GM18861 (cell line): Measurements from ENCODE around the gene PDE4D.

ENCODE experiments used
- ATAC-seq: cut with Tn5 transposase; IDR thresholded peaks from one replicate; pipeline ENCODE4 v1.9.1; 2021; ENCODE audit not compliant: unreplicated experiment

PDE4D gene

DNA sequence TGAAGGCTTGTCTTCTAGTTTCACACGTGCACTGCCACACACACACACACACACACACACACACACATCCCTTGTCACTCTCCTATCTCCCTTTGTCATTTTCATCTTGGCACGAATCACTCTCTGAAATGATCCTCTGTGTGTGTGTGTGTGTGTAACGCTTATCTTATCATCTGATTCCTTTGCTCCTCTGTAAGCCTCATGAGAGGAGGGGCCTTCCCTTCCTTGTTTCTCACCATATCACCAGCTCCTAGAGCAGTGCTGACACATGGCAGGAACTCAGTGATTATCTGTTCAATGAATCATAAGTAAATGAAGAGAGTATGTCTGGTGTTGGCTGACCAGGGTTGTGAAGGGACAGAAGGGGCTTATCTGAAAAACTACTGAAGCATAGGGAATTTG lies 53.3 kb downstream of the PDE4D start:
- no peak for ATAC-seq

DNA sequence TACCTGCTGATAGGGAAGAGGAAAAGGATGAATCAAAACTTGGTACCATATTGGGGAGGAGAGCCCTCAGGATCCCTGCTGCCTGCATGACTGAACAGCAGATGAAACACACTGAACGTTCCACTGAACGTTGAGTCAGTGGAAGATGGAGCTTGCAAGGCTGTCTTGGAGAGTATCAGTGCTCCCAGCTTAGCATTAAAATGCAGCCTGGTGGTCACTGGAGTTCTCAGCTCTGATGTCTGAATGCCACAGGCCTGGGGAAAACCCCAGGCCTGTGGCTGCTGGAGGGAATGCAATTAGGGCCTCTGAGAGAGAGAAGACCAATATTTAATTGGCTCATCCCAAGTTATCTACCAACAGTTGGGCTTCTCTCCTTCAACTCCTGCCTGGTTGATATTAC lies 54.5 kb downstream of the PDE4D start:
- ATAC-seq, result no peak

GRCh38 chr5:59838067-59838466 lies 55.5 kb downstream of the PDE4D start:
- no peak for ATAC-seq

DNA sequence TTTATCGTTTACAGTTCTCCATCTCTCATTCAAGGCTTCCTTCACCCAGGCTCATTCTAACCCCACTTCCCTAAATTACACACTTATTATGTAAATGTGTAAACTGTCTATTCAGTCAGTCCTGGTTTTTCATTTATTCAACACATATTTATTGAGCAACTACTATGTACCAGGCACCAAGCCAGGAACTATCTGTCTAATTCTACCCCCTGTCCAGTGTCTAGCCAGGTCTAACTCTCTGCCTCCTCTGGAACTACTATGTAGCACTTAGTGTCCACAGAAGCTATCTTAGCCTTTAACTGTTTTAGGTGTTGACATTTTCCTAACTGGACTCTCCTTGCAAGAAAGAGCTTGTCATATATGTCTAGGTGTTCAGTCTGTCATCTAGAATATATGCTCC lies 56.5 kb downstream of the PDE4D start:
- ATAC-seq, result no peak

DNA sequence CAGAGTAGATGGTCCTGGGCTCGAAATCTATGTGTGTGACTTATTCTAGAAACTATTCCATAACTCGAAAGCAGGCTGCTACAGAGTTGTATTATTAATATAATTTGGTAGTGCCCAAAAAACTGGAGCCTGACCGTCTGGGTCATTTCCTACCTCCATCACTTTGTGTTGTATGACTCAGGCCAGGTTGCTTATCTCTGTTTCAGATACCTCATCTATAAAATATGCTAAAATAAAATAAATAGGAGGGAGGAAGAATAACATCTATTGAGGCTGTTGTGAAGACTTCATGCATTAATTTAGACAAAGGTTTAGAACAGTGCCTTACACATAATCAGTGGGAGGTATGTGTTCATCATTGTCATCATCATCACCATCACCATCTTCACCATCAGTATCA lies 57.7 kb downstream of the PDE4D start:
- no peak for ATAC-seq

GRCh38 chr5:59833448-59833847 lies 60.1 kb downstream of the PDE4D start:
- no peak for ATAC-seq

GRCh38 chr5:59832577-59833301 lies 60.8 kb downstream of the PDE4D start:
- no peak for ATAC-seq

DNA sequence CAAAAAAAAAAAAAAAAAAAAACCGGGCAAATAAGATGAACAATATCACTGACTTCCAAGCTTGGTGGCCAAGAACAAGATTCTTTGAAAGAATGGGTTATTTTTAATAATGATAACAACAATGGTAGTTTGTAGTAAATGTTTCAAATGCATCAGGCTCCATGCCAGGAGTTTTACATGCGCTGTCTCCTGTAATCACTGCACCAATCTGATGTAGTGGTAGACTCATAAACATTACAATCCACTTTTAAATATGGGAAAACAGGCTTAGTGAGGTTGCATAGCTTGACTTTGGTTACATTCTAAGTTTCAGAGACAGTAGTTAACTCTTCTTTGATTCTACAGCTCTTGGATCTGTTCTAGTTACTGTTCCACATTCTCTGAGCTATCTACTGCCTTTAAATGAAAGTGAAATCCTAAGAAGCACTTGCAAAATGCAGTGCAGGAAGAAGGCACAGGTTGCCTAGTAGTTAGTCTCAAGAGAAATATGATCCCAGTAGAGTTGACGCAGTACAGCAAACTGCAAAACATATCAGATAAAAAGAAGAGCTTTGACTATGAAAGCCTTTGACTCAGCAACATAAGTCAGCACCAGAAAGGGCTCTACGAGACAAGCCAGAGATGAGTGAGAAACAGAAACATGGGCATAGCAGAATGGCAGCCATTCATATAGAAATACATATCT lies 62.1 kb downstream of the PDE4D start:
- ATAC-seq, result no peak

DNA sequence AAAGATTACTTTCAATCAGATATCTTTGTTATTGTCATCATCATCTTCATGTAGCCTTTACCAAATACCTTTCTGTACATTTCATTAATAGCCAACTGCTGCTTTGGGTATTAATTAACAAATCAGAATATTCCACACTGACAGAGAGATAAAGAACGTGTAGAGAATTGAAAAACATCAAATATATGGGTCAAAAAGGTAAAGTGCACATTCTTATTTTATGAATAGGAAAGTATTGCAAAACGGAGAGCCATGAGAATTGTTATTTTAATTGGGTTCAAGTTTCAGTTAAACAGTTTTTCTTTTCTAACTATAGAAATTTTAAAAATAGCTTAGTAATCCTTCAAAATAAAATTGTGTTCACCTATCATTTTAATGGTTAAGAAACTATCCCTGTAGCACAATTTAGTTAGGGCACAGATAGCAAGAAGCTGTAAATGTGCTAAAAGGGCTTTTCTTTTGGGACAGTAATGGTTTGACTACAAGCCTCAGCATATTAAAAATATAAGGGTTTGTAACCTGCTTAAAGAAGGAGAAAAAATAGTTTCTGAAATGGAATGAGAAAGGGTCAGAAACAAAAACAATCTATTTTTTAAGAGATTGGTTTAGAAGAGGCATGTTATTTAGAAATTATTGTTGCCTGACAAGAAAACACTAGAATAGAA lies 62.9 kb downstream of the PDE4D start:
- no peak for ATAC-seq

- ATAC-seq, result no peak
Measured at GRCh38 chr5:59829922-59830321, 63.6 kb downstream of the PDE4D start.

GRCh38 chr5:59829386-59829785 lies 64.1 kb downstream of the PDE4D start:
- ATAC-seq, result no peak

DNA sequence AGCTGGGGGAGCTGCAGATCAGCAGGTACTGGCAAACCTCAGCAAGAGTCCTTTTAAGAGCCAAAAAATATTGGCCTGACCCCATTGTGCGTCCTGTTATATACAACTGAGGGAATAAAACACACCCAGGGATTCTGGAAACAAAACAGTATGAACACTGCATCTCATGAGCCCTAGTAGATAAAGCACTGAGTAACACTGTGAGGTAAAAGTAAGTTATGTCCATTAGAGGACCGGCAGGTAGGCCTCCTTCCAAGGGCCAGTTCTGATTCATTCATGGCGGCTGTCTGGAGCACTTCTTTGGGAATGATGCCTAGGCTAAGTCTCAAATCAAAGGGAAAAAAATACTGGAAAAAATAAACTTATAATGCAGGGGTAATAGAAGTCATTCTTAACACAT lies 64.9 kb downstream of the PDE4D start:
- ATAC-seq, result no peak

DNA sequence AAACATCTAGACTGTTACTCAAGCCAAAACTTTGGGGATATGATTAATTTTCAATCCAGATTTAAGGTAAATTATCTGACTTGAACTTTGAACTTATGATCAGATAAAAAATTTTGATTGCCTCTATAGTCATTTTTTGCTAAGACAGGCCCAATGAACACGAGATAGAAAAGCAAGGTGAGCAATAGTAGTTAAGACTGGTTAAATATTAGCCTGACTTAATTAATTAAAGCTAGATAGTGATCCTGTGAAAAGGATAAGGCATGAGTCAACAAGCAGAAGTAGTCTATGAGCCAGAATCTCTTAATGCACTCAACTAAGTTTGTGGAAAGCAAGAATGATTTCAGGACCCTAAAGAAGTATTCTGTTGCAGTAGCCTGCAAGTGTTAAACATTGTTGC lies 66.5 kb downstream of the PDE4D start:
- no peak for ATAC-seq

DNA sequence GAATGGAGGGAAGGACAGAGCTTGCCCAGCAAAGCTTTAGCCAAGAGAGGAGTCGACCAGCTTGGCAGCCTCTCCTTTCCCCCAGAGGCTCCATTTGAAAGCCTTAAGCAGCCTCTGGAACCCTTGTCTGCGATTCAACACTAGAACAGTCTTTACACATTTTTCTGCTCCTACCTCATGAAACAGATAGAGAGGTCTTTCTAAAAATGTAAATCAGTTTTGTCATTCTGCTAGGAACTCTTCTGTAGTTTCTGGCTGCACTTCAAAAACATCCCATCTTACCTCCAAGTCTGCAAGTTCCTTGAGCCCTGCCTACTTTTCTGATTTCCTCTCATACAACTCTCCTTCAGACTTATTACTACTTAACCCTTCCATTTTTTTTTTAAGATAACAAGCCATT lies 70.1 kb downstream of the PDE4D start:
- no peak for ATAC-seq

DNA sequence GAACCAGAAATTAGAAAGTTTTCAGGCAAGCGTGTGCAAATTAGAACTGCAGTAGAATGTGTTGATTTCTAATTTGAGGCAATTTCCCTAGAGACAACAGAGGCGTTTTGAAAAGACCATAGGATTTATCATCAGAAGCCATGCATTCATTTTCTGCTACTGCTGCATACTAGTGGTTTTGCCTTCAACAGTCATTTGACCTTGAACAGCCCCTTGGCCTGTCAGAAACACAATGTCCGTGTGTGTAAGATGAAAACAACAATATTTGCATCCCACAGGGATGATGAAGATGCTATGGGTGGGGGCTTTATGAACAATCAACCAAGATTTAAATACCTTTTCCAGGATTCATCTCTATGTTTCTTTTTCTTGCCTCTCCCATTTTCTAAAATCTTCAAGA lies 73.7 kb downstream of the PDE4D start:
- ATAC-seq, result no peak

- ATAC-seq, result no peak
Measured at GRCh38 chr5:59817536-59817935, 76.0 kb downstream of the PDE4D start.

DNA sequence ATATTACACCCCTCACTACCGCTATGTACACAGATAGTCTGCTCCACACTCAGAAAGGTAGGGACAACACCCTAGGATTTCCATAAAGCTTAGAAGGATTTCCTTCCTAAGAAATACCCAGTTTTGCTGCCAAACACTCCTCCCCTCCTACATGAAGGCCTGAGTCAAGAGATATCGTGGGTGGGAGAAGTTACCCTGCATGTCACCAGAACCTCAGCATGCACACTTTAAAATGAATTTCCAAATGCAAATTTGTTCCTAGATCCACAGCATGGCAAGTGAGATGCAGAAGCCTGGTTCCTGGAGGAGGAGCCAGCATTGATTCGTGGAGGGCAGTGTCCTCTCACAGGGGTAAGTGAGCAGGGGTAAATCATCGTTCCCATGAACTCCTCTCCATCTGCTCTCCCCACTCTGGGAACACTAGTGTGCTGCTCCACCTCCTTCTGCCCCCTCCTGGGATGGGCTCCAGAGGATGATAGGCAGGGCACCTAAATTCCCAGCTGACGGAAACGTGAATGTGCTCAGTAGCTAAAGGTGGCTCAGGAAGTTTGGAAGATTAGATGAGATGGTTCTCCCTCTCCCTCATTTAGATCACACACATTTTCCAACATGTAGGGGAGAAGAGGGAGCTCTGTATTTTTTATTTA lies 76.7 kb downstream of the PDE4D start:
- ATAC-seq, result no peak

GRCh38 chr5:59814537-59814872 lies 79.0 kb downstream of the PDE4D start:
- ATAC-seq, result no peak

DNA sequence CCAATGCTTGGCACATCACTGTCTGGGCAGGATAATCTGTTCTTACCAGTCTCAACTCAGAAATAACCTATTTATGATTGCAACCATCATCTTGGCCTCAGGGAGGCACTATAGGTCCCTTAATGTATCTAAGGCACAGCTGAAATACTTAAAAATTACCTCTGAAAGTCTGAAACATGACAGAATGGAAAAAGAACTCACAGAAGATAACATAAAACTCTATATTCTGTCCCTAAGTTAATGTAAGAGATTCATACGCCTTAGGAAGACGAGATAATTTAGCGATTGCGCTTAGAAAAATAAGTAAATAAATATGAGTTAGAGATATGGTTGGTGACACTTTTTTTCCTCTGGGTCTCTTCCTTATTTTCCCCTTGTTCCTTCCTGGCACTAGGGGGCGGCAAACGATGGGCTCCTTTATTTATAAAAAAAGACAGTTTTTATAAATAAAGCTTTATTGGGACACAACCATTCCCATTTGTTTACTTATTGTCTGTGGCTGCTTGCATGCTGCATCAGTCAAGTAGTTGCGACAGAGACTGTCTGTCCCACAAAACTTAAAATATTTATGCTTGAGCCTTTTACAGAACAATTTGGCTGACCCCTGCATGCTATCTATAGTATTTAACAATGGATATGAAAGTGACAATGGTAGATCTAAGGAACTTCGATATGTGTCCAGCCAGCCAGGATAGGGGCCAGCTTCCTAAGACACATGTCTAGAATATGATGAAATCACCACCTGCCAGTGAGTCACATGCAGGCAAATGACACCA lies 79.6 kb downstream of the PDE4D start:
- no peak for ATAC-seq

DNA sequence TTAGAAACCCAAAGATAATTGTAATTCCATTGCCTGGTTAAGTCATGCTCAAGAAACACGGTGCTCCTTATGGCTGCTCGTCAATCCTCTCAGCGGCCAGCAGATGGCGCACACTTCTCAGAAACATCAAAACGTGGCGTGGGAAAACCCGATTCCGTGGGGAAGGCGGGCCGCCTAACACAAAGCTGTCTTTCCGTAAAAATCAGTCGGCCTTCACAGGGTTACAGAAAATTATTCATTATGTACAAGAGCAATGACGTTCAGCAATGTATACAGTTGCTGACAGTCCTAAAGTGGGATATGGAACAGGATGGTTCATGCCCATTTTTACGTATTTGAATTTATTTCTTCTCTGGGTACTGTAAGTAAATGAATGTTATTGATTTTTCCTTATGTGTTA lies 83.5 kb downstream of the PDE4D start:
- ATAC-seq, result peak; percentile 62

- ATAC-seq, result no peak
Measured at GRCh38 chr5:59807806-59808205, 85.7 kb downstream of the PDE4D start.
